Measurements from ENCODE around the gene IL36G.

IL36G gene

GRCh38 chr2:113005030-113005509 lies 27.3 kb downstream of the IL36G start, which contains the start of gene IL36A:
TSS of gene IL36A (plus strand) at chr2:113005459. CDS start at chr2:113005872, 413 bp downstream.
- 93% methylated on average over 3 of the region's 3 CpGs for WGBS
- Histone ChIP-seq H3K9ac (ENCODE audit: low read depth, low read length) (no peak within 1 kb of the TSS), H3K27ac (ENCODE audit: low read depth, low read length) (no peak within 1 kb of the TSS), H3K4me3 (ENCODE audit: low read length) (no peak within 1 kb of the TSS), H3K27me3 (ENCODE audit: insufficient read depth, low read length) (no peaks in the 10 kb centered on the region; the same call in 1 of the 2 replicates), H3K36me3 (ENCODE audit: insufficient read depth, low read length) (no peaks in the 10 kb centered on the region), H3K4me1 (ENCODE audit: insufficient read depth, low read length) (no peaks in the 10 kb centered on the region), H3K9me3 (ENCODE audit: insufficient read depth, low read depth, low read length) (peaks cover 17% of the 10 kb centered on the region)

GRCh38 chr2:113007250-113007649 lies 29.4 kb downstream of the IL36G start:
- Histone ChIP-seq H3K9ac (ENCODE audit: low read depth, low read length) (no peak overlapping the region), H3K36me3 (ENCODE audit: insufficient read depth, low read length) (no peaks in the 10 kb centered on the region), H3K4me3 (ENCODE audit: low read length) (no peak overlapping the region), H3K27ac (ENCODE audit: low read depth, low read length) (no peak overlapping the region), H3K27me3 (ENCODE audit: insufficient read depth, low read length) (no peaks in the 10 kb centered on the region; the same call in none of the 2 replicates), H3K9me3 (ENCODE audit: insufficient read depth, low read depth, low read length) (no peaks in the 10 kb centered on the region), H3K4me1 (ENCODE audit: insufficient read depth, low read length) (no peaks in the 10 kb centered on the region)
- no CpG with 5 or more reads among the region's 1 CpG for WGBS

- Histone ChIP-seq H3K9me3 (ENCODE audit: insufficient read depth, low read depth, low read length) (no peaks in the 10 kb centered on the region), H3K4me1 (ENCODE audit: insufficient read depth, low read length) (no peaks in the 10 kb centered on the region), H3K27ac (ENCODE audit: low read depth, low read length) (no peak overlapping the region), H3K9ac (ENCODE audit: low read depth, low read length) (no peak overlapping the region), H3K36me3 (ENCODE audit: insufficient read depth, low read length) (no peaks in the 10 kb centered on the region), H3K4me3 (ENCODE audit: low read length) (no peak overlapping the region), H3K27me3 (ENCODE audit: insufficient read depth, low read length) (no peaks in the 10 kb centered on the region; the same call in none of the 2 replicates)
- 88% methylated on average over 1 of the region's 1 CpG for WGBS
Observed at GRCh38 chr2:113009622-113010021, 31.8 kb downstream of the IL36G start.

- Histone ChIP-seq H3K27me3 (ENCODE audit: insufficient read depth, low read length) (no peaks in the 10 kb centered on the region; the same call in none of the 2 replicates), H3K9ac (ENCODE audit: low read depth, low read length) (no peak overlapping the region), H3K27ac (ENCODE audit: low read depth, low read length) (no peak overlapping the region), H3K36me3 (ENCODE audit: insufficient read depth, low read length) (no peaks in the 10 kb centered on the region), H3K9me3 (ENCODE audit: insufficient read depth, low read depth, low read length) (no peaks in the 10 kb centered on the region), H3K4me1 (ENCODE audit: insufficient read depth, low read length) (no peaks in the 10 kb centered on the region), H3K4me3 (ENCODE audit: low read length) (no peak overlapping the region)
- WGBS: 58% methylated on average over 2 of the region's 2 CpGs
Observed at GRCh38 chr2:113010088-113010487, 32.3 kb downstream of the IL36G start.

- H3K4me1 ChIP-seq (ENCODE audit: insufficient read depth, low read length): no peaks in the 10 kb centered on the region
- no peaks in the 10 kb centered on the region for H3K36me3 ChIP-seq (ENCODE audit: insufficient read depth, low read length)
- H3K9ac ChIP-seq (ENCODE audit: low read depth, low read length): no peak overlapping the region
- H3K27me3 ChIP-seq (ENCODE audit: insufficient read depth, low read length): no peaks in the 10 kb centered on the region; the same call in none of the 2 replicates
- H3K4me3 ChIP-seq (ENCODE audit: low read length): no peak overlapping the region
- no peaks in the 10 kb centered on the region for H3K9me3 ChIP-seq (ENCODE audit: insufficient read depth, low read depth, low read length)
- no peak overlapping the region for H3K27ac ChIP-seq (ENCODE audit: low read depth, low read length)
- WGBS: 100% methylated on average over 1 of the region's 1 CpG
Observed at GRCh38 chr2:113011108-113011507, 33.3 kb downstream of the IL36G start.

GRCh38 chr2:113012436-113013335 lies 34.9 kb downstream of the IL36G start:
- no peak overlapping the region for H3K4me3 ChIP-seq (ENCODE audit: low read length)
- WGBS: 88% methylated on average over 8 of the region's 8 CpGs
- H3K9ac ChIP-seq (ENCODE audit: low read depth, low read length): no peak overlapping the region
- no peaks in the 10 kb centered on the region for H3K4me1 ChIP-seq (ENCODE audit: insufficient read depth, low read length)
- no peaks in the 10 kb centered on the region for H3K36me3 ChIP-seq (ENCODE audit: insufficient read depth, low read length)
- no peaks in the 10 kb centered on the region; the same call in none of the 2 replicates for H3K27me3 ChIP-seq (ENCODE audit: insufficient read depth, low read length)
- no peak overlapping the region for H3K27ac ChIP-seq (ENCODE audit: low read depth, low read length)
- no peaks in the 10 kb centered on the region; the same call in 1 of the 2 replicates for H3K9me3 ChIP-seq (ENCODE audit: insufficient read depth, low read depth, low read length)

GRCh38 chr2:113013336-113013661 lies 35.5 kb downstream of the IL36G start:
- Histone ChIP-seq H3K4me1 (ENCODE audit: insufficient read depth, low read length) (no peaks in the 10 kb centered on the region), H3K27me3 (ENCODE audit: insufficient read depth, low read length) (no peaks in the 10 kb centered on the region; the same call in none of the 2 replicates), H3K9ac (ENCODE audit: low read depth, low read length) (no peak overlapping the region), H3K36me3 (ENCODE audit: insufficient read depth, low read length) (no peaks in the 10 kb centered on the region), H3K27ac (ENCODE audit: low read depth, low read length) (no peak overlapping the region), H3K9me3 (ENCODE audit: insufficient read depth, low read depth, low read length) (no peaks in the 10 kb centered on the region; the same call in 1 of the 2 replicates), H3K4me3 (ENCODE audit: low read length) (no peak overlapping the region)
- WGBS: 100% methylated on average over 2 of the region's 3 CpGs

GRCh38 chr2:113014067-113014466 lies 36.3 kb downstream of the IL36G start:
- H3K9me3 ChIP-seq (ENCODE audit: insufficient read depth, low read depth, low read length): peaks cover 2% of the 10 kb centered on the region; the same call in 1 of the 2 replicates
- H3K4me1 ChIP-seq (ENCODE audit: insufficient read depth, low read length): no peaks in the 10 kb centered on the region
- H3K27me3 ChIP-seq (ENCODE audit: insufficient read depth, low read length): no peaks in the 10 kb centered on the region; the same call in none of the 2 replicates
- H3K27ac ChIP-seq (ENCODE audit: low read depth, low read length): no peak overlapping the region
- no CpG with 5 or more reads among the region's 2 CpGs for WGBS
- H3K9ac ChIP-seq (ENCODE audit: low read depth, low read length): no peak overlapping the region
- H3K4me3 ChIP-seq (ENCODE audit: low read length): no peak overlapping the region
- H3K36me3 ChIP-seq (ENCODE audit: insufficient read depth, low read length): no peaks in the 10 kb centered on the region

GRCh38 chr2:113015042-113015441 lies 37.2 kb downstream of the IL36G start:
- Histone ChIP-seq H3K36me3 (ENCODE audit: insufficient read depth, low read length) (no peaks in the 10 kb centered on the region), H3K4me1 (ENCODE audit: insufficient read depth, low read length) (no peaks in the 10 kb centered on the region), H3K9me3 (ENCODE audit: insufficient read depth, low read depth, low read length) (peaks cover 2% of the 10 kb centered on the region; the same call in 1 of the 2 replicates), H3K27ac (ENCODE audit: low read depth, low read length) (no peak overlapping the region), H3K27me3 (ENCODE audit: insufficient read depth, low read length) (no peaks in the 10 kb centered on the region; the same call in none of the 2 replicates), H3K9ac (ENCODE audit: low read depth, low read length) (no peak overlapping the region), H3K4me3 (ENCODE audit: low read length) (no peak overlapping the region)
- 60% methylated on average over 1 of the region's 1 CpG for WGBS

- WGBS: 95% methylated on average over 2 of the region's 2 CpGs
- Histone ChIP-seq H3K9ac (ENCODE audit: low read depth, low read length) (no peak overlapping the region), H3K36me3 (ENCODE audit: insufficient read depth, low read length) (no peaks in the 10 kb centered on the region), H3K27me3 (ENCODE audit: insufficient read depth, low read length) (no peaks in the 10 kb centered on the region; the same call in 1 of the 2 replicates), H3K4me1 (ENCODE audit: insufficient read depth, low read length) (no peaks in the 10 kb centered on the region), H3K27ac (ENCODE audit: low read depth, low read length) (no peak overlapping the region), H3K9me3 (ENCODE audit: insufficient read depth, low read depth, low read length) (peaks cover 2% of the 10 kb centered on the region; the same call in 1 of the 2 replicates), H3K4me3 (ENCODE audit: low read length) (no peak overlapping the region)
Observed at GRCh38 chr2:113015655-113016054, 37.8 kb downstream of the IL36G start.

GRCh38 chr2:113018509-113018908 lies 40.7 kb downstream of the IL36G start:
- peaks cover 2% of the 10 kb centered on the region; the same call in 1 of the 2 replicates for H3K9me3 ChIP-seq (ENCODE audit: insufficient read depth, low read depth, low read length)
- H3K27me3 ChIP-seq (ENCODE audit: insufficient read depth, low read length): no peaks in the 10 kb centered on the region; the same call in 1 of the 2 replicates
- no peaks in the 10 kb centered on the region for H3K36me3 ChIP-seq (ENCODE audit: insufficient read depth, low read length)
- no peaks in the 10 kb centered on the region for H3K4me1 ChIP-seq (ENCODE audit: insufficient read depth, low read length)
- WGBS: 75% methylated on average over 3 of the region's 3 CpGs
- no peak overlapping the region for H3K4me3 ChIP-seq (ENCODE audit: low read length)
- no peak overlapping the region for H3K27ac ChIP-seq (ENCODE audit: low read depth, low read length)
- no peak overlapping the region for H3K9ac ChIP-seq (ENCODE audit: low read depth, low read length)

Data from HUES64 (cell line).